HG03025 (cell line): Measurements from ENCODE around the gene TEAD3.

Experiments
- ATAC-seq: cut with Tn5 transposase; IDR thresholded peaks from one replicate; pipeline ENCODE4 v1.9.1; 2021; ENCODE audit warnings: mild to moderate bottlenecking, moderate library complexity; ENCODE audit not compliant: unreplicated experiment, low FRiP score

The TEAD3 gene

GRCh38 chr6:35514587-35514986, 17.7 kb upstream of the TEAD3 start:
- no peak for ATAC-seq

DNA sequence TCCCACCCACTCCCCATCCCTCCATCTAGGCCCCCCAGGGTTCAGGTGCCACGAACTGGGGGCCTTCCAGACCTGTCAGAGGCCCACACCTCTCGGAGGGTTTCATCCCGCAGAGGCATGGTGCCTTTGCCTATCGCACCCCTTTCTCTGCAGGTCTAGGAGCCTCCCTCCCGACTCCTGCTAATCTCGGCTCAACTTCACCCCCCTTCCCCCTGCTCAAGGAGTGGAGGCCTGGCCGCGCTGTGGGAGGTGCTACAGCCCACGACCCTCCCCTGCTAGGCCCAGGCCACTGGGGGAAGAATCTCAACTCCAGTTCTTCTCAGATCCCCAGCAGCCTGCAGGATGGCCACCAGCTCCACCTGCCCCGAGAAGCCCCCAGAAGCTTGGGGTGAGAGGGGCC, 15.9 kb upstream of the TEAD3 start, which contains the start of gene TULP1:
TULP1 (minus strand) TSS at position 157 of the 400 bp plus-strand sequence; CDS start at position 119, 38 bp downstream.
- ATAC-seq = no peak

- ATAC-seq = no peak
These were observed 15.1 kb upstream of the TEAD3 start for GRCh38 chr6:35512006-35512405.

DNA sequence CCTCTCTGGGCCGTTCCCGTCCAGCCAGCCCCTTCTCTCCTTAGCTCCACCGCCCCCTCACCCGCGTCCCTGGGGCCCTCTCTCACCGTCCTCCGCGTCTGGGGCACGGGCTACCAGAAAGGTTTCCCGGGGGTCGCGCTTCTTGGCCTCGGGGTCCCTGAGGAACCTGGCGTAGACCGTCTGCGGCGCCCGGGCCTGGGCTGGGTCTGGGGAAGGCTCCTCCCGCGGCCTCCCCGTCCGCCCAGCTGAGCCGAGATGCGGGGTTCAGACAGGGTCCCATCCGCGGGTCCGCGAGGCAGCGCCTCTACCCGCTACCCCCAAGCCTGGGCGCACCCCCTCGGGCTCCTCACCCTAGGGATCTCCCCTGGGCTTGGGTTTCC, 14.7 kb upstream of the TEAD3 start:
- ATAC-seq = no peak

GRCh38 chr6:35510916-35511561, 14.2 kb upstream of the TEAD3 start:
- no peak for ATAC-seq

GRCh38 chr6:35508542-35508941, 11.7 kb upstream of the TEAD3 start:
- ATAC-seq = no peak

DNA sequence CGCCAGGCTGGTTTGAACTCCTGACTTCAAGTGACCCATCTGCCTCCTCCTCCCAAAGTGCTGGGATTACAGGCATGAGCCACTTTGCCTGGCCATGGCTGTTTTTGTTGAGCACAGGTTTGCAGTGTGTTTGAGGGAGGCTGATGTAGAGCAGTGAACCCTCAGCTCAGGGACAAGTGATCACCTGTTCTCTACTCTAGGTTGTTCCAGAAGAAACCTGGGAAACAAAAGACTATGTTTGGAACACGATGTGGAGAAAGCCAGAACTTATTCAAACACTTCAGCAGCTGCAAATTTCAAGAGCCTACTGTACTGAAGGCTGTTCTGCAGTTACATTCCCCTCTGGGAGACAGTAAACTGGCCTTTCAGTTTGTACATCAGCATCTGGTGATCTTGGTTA, 11.1 kb upstream of the TEAD3 start:
- ATAC-seq = no peak

GRCh38 chr6:35507221-35507620, 10.3 kb upstream of the TEAD3 start:
- no peak for ATAC-seq

DNA sequence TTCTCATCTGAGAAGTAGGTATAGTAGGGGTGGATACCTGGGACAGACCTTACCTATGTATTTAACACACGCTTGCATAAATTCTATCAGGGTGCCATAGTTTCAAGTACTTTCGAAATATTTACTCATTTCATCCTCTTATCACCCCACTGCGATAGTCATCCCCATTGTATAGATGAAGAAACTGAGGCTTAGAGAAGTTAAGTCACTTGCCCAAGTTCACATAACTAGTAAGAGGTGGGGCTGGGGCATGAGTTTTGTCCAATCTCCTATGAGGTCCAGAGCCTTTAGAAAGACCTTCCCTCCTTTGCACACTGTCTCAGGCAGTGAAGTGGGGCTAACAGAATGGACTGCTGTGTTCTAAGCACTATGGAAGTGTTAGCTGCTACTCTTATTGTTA, 9.7 kb upstream of the TEAD3 start:
- ATAC-seq = no peak

GRCh38 chr6:35505999-35506412, 9.1 kb upstream of the TEAD3 start:
- no peak for ATAC-seq

GRCh38 chr6:35503534-35503933, 6.7 kb upstream of the TEAD3 start:
- no peak for ATAC-seq

DNA sequence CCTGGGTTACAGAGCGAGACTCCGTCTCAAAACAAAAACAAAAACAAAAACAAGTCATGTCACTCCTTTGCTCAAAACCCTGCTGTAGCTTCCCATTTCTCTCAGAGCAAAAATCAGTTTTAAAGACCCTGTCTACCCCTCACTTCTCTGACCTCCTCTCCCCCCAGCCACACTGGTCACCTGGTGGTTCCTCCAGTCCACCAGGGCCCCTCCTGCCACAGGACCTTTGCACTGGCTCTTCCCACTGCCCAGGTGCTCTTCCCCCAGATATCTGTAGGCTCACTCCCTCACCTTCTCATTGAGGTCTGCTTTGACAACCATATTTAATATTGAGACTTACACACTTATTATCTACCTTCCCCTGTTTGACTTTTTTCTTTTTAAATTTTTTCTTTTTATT, 4.9 kb upstream of the TEAD3 start:
- ATAC-seq = no peak

DNA sequence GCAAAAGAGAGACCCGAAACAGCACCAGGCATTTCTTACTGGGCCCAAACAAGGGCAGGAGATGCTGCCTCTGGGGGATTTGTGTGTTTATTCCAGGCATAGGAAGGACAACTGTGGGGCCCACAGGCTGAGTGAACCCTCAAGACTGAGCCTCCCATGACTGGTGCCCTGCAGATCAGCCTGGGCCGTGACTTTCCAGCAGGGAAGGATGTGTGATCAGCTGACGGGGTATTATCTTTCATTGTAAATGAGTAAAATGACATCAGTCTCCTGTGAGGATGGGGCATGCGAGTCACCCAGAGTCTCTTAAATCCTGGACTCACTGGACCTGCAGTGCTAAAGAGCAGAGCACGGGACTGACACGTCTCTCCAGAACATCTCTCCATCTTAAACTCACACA, 3.9 kb upstream of the TEAD3 start:
- ATAC-seq = no peak

GRCh38 chr6:35499372-35499771, 2.5 kb upstream of the TEAD3 start:
- ATAC-seq = no peak

GRCh38 chr6:35498422-35499067, 1.7 kb upstream of the TEAD3 start:
- no peak for ATAC-seq

- no peak for ATAC-seq
These were observed 917 bp upstream of the TEAD3 start for GRCh38 chr6:35497571-35498421.

GRCh38 chr6:35496036-35496840, 641 bp downstream of the TEAD3 start:
- no peak for ATAC-seq

- ATAC-seq = no peak
These were observed 1.4 kb downstream of the TEAD3 start for GRCh38 chr6:35495258-35496035.

- ATAC-seq = no peak
These were observed 2.7 kb downstream of the TEAD3 start for GRCh38 chr6:35494161-35494563.
